ENCODE data around the gene SRSF4.
"Not testable (repeated sequence)": the region's sequence is repeated elsewhere in the genome, so short reads cannot be mapped to it uniquely, and the experiment has no call there.

The SRSF4 gene

DNA sequence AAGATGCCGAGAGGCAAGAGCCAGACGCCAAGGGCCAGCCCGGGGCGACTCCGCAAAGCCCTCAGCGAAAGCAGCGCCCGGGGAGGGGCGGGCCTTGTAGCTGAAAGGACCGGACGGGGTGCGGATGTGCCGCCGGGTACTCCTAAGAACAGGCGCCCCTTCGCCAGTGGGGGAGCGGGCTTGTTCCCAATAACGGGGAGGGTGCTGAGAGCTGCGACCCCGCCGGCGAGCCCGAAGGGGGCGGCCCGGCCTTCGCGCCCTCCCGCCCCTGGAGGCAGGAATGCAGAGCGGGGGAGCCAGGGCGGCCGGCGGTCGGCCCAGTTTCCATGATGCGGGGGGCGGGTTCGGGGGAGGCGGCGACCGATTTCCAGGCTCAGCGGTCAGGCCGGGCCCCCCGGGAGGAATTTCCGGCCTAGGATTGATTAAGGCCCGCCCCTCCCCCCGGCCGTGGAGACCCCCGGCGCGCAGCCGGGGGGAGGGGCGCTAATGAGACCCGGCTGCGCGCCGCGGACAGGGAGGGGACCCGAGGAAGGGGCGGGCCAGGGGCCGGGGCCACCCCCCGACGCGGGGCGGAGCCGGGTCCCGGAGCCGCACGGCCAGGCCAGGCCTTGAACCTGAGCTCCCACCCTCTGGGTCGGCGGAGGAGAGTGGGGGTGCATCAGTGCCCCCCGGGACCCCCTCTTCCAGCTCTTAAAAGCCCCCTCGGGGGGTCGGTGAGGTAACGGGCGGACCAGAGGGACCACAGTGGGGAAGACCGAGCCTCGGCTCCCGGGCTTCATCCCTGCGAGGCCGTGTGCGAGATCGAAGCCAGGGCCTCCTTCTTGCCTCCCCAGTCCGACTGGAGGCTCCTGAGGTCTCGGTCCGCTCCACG, 57.1 kb downstream of the SRSF4 start:
- DNase-seq: peak; percentile 81

DNA sequence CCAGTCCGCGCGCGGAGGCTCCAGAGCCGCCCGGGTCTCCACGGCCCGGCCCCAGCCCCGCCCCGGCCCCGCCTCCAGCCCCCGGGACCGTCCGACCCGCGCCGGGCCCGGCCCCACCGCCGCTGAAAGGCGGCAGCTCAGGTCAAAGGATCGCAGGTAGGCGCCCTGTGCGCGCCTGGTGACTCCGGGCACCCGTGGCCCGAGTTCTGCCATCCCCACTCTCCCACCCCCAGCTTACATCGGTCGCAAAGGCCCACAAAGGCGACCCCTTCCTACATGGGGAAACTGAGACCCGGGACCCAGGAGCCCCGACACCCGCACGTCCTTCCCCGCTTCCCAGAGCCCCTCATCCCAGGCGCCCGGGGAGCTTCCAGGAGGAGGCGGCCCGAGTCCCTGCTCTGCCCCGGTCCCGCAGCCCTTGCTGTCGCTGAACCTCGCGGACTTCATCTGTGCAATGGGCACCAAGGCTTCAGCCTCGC, 57.8 kb downstream of the SRSF4 start, which contains the start of gene TMEM200B:
Gene TMEM200B (minus strand): TSS at position 17 of the 479 bp plus-strand sequence. CDS start 2,075 bp downstream, outside the sequence.
- DNase-seq: peak; percentile 48

DNA sequence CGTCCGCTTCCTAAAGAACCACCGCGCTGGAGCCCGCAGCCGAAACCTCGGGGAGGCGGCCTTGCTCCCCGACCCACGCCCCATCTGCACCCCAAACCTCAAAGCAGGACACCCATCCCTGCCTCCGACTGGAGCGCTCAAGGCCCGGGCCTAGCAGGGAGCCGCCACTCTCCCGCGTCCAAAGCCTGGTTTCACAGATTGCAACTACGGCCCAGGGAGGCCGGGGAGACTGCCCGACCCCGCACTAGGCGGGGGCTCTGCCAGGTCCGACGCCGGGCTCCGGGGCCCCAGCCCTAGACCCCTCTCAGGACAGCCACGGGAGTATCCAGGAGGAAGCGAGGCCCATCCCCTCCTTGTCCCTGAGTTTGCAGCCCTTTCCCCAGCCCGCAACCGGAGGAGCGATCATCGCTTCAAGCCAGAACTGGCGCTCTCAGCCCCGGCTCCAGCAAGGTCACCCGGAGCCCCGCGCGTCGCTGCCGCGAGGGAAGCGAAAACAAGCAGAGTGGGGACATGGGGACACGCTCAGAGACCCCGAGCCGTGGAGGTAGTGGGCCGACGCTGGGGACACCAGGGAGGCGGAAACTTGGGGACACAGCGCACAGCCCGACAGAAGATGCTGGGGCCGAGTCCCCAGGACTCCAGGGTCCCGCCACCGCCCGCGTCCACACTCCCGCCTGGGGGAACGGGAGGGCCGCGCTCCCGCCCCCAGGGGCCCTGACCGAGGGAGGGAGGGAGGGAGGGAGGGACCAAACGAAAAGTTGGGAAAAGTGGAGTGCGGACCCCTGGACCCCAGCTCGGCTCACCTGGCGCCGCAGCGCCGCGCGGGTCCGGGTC, 58.4 kb downstream of the SRSF4 start:
- DNase-seq: peak; percentile 49

DNA sequence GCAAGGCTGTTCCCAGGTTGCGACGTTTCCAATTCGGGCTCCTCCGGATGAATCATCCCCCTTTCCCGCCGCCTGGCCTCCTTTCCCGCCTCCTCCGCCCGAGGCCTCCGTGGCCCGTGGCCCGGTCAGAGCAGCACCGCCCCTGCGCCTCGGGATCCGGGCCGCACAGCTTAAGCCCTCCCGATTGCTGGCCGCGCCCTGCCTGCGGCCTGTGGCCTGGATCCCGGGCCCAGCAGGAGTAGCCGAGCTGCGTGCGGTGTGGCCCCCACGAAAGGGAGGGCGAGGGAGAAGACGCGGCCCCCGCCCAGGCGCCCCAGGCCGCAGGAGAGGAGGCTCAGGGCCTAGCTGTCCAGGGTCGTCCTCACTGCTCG, 59.0 kb downstream of the SRSF4 start:
- DNase-seq: peak; percentile 87

DNA sequence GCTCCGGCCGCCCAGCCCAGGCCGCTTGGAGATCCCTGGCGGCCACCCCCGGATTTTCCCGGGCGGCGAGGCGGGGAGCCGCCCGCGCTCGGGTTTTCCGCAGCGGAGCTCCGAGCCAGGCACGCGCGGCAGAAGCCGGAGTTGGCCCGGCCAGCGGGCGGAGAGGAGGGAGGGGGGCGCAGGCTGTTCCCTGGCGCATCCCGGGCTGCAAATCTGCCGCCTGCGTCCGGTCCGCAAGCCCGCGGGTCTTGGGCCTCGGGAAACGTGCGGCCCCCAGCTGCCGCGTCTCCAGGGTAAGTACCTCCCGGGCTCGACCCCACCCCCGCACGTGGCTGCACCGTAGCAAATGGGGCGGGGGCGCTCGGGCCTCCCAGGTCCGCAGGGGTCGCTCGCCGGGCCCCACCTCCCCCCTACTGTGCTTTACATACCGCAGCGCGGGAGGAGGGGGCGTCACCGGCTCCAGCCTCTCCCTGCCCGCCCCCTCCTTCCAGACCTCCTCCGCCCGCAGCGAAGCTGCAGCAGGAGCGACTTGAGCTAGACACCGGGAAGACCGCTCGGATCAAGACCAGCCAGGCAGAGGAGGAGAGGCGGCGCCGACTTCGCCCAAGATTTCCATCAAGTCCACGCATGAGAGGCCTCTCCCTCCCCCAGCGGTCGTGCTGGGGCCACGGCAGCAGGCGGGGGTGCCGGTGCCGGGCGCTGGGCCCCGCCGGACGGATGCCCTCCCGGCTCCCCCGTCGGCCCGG, 59.6 kb downstream of the SRSF4 start:
- peak; percentile 52 for DNase-seq

DNA sequence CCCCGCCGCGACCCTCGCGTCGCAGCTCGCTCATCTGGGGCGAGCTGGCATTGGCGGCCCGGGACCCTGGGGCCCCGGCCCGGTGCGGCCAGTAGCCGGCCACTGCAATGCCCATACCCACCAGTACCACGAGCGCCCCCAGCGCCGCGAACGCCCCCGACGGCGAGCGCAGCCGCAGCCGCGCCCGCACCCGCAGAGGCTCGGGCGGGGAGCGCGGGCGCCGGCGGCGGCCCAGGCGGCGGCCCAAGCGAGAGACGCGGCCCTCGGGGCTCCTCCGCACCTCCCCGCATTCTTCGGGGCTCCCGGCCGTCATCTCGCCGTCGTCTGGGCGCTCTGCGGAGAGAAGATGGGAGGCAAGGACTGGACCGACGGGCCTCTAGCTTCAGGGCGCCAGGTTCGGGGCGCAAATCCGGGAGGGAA, 60.2 kb downstream of the SRSF4 start:
- DNase-seq: no peak

DNA sequence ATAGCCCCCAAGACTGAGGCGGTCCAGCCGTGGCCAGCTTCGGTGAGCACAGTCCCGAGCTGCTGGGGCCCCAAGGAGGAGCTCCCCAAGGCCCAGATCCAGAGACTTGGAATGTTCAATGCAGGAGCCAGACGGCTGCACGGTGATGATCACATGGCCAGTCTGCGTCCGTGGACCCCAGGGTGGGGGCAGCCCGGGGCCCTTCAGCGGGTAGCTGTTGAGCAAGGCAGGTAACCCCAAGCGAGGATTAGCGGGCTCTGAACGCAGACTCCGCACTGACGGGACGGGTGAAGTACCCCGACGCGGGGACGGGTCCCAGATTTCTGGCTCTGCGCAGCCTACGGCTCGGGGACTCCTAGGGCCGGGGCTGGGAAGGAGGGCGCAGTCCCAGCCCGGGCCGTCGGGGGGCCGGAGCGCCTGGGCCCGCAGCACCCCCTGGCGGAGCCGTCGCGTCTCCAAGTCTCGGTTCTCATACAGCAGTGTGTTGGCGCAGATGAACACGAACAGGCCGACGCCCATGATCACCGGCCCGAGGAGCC, 60.7 kb downstream of the SRSF4 start:
- peak; percentile 45 for DNase-seq

DNA sequence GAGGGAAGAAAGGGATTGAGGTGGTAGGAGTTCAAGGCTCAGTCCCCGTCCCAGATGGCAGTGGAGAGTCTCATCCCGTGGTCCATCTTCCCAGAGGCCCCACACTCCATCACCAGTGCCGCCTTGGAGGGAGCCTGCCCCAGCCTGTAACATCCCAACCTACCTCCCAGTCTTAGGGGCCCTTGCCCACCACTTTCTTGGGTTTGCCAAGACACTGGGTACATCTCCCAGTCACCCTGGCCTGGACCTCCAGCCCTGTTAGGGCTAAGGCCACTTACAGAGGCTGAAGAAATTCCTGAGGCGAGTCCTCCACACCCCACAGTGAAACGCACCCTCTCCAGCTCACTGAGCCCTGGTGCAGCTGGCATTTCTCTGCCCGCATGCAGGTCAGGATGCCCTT, 61.3 kb downstream of the SRSF4 start:
- DNase-seq: no peak

DNA sequence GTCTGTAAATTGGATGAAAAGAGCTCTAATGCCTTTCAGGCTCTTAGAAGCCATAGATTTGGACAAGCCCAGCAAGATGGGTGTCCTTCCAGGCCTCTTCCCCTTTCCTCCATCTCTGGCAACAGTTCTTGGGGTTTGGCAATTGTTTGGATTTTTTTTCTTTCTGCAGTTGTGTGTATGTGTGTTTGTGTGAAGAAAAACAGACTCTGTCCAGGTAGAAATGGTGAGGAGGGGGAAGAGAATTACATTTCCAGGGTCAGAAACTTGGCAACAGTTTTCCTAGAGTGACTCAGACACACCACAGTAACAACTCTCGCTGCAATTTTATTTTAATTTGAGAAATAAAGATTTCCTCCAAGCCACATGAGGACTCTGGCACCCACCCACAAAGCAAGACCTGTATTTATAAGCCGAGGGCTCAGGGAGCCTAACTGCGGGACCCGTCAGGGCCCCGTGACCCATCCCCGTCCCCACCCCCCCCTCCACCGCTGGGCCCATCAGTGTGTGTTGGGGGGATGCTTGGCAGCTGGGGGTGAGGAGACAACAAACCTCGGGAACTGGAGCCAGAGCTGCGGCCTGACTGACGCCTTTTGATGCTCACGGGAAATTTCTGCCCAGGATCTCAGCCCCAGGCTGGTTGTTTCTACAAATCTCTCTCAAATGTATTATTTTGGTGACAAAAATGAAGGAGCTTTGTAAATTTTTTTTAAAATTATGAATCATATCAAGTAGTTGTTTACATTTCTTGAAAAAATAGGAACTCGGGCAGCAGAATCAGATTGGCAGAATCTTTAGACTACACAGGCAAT, 62.4 kb downstream of the SRSF4 start:
- no peak for DNase-seq

DNA sequence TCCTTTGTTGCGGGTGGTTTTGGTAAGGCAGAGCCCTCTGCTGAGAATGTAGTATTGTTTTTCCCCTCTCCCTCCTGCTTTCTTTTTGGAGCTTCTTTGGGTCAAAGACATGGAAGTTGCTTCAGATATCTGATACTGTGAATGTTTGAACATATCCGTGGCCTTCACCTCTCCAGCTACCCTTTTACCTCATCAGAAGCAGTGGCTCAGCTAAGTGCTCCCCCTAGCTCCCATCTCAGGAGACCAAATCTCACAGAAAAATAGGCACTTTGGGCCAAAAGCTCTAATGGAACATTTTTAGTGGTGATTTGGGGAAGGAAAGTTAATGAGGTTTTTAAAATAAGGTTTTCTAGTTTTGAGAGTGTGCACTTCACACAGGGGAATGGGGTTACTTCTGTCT, 64.3 kb downstream of the SRSF4 start:
- no peak for DNase-seq

DNA sequence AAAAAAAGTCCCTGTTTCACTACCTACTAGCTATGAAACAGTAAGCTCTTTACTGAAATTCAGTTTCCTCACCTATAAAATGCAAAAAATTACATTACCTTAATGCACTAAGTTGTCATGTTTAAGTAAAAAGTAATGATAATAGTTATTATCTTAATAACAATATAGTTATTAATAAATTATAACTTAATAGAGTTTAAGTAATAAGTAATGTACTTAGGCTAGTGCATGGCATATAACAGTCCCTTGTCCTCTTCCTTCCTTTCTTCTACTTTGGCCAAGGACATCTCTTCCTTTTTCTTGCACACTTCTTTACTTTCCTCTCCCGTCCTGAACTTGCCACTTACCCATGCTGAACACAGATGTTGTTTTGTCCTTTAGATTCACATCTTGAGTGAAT, 67.0 kb downstream of the SRSF4 start:
- DNase-seq: no peak

DNA sequence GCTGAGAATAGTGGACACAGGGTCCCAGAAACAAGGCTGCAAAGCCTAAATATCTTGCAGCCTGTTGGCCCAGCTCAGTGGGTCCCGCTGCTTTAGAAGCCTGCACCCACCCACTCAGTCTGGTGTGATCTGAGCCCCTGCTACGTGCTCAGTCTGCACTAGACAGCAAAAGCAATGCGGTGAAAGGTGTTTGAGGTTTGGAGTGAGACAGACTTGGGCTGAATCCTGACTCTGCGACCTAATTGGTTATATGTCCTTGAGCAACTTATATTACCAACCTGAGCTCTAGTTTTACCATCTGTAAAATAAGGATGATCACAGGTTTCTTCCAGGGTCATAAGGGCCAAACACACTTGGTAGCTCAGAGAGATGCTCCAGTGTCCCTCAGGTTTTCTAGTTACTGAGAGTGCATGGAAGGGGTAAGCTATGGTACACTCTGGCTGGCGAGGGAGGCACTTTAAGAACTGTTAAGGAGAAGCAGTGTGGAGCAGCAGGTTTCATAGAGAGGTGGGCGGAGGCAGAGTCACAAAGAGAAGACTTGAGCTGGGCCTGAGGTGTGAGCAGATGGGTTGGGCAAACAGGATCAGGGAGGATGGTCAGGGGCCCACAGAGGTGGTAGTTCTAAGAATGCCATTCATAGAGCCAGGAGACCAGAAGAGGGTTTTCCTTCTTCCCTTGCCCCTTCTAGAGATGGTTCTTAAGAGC, 68.1 kb downstream of the SRSF4 start:
- DNase-seq: no peak

DNA sequence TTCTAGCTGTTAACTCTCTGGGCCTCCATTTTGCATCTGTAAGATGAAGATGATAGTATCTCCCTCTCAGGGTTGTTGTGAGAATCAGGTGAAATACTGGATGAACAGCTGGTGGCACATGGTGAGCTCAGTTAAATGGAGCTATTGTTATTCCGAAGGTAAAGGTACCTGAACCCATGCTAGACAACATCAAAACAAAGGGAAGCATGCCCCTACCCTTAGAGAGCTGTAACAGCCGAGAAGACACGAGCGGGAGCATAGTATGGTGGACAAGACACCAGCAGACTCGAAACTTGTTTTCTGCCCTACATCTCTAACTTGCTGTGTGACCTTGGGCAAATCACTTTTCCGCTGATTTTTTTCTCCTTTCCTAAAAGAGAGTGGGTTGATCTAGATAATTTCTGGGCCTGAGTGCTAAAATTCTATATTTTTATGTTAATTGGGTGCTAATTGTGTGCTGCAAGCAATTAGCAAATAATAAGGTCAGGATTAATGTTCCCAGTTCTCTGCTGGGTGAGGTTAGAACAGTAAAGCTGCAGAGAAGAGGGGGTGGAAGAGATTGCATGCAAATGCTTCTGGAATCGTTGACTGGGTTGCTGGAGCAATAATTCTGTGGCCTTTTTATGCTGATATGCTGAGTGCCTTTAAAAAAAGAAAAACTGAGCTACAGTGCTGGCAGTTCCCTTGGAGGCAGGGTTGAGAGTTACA, 68.8 kb downstream of the SRSF4 start:
- no peak for DNase-seq

DNA sequence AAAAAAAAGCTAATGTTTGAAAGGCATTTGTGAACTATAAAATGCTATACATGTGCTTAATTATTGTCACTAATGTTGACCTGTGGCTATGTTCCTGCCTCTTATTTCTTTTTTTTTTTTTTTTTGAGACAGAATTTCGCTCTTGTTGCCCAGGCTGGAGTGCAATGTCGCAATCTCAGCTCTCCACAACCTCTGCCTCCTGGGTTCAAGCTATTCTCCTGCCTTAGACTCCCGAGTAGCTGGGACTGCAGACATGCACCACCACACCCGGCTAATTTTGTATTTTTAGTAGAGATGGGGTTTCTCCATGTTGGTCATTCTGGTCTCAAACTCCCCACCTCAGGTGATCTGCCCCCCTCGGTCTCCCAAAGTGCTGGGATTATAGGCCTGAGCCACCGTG, 73.7 kb downstream of the SRSF4 start:
- DNase-seq: not testable (repeated sequence)

DNA sequence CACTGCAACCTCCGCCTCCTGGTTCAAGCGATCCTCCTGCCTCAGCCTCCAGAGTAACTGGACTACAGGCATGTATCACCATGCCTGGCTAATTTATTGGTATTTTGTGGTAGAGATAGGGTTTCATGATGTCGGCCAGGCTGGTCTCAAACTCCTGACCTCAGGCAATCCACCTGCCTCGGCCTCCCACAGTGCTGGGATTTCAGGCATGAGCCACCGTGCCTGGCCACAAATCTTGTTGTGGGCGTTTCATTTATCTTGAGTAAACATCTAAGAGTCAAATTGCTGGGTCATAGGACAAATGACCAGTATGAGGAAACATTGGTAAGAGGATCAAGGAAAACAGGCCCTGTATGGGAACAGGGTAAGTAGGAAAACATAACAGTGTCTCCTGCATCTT, 75.9 kb downstream of the SRSF4 start:
- DNase-seq: no peak

DNA sequence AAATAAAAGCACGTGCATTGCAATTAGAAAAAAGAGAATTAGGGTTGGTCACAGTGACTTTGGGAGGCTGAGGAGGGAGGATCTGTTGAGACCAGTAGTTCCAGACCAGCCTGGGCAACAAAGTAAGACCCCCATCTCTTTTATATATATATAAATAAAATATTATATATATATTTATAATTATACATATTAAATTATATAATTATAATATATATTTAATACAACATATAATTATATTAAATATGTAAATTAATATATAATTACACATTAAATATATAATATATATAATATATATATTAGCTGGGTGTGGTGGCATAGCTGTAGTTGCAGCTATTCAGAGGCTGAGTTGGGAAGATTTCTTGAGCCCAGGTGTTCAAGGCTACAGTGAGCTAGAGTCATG, 81.2 kb downstream of the SRSF4 start:
- DNase-seq: no peak

DNA sequence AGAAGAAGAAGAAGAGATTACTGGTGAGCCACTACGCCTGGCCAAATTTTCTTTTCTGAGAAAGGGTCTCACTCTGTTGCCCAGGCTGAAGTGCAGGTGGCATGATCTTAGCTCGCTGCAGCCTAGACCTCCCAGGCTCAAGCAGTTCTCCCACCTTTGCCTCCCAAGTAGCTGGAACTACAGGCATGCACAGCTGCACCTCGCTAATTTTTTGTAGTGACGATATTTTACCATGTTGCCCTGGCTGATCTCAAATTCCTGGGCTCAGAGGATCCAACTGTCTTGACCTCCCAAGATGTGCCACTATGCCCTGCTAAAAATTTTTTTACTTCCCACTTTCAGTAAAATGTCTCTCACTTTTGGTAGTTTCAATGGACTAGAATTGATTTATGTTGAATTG, 82.4 kb downstream of the SRSF4 start:
- no peak for DNase-seq
